ENCODE measurements around the gene OMA1.

The OMA1 gene

GRCh38 chr1:58572690-58573089 lies 26.2 kb upstream of the OMA1 start:
- no peak overlapping the region for H3K4me3 ChIP-seq (ENCODE audit: low read depth, low read length)
- TF ChIP-seq CTCF (IDR thresholded peaks at IDR 0.05) = no peak
- H3K79me2 ChIP-seq = no peaks in the 10 kb centered on the region
- H3K9me3 ChIP-seq (ENCODE audit: control insufficient read depth, low read length) = no peaks in the 10 kb centered on the region
- no peaks in the 10 kb centered on the region for H3K27me3 ChIP-seq (ENCODE audit: control insufficient read depth, insufficient read depth, low read length)
- no peaks in the 10 kb centered on the region for H3K36me3 ChIP-seq (ENCODE audit: control insufficient read depth, insufficient read depth, low read length)
- H3K9ac ChIP-seq = no peak overlapping the region
- no peaks in the 10 kb centered on the region for H3K4me1 ChIP-seq
- H2AFZ ChIP-seq = no peak overlapping the region
- H3K4me2 ChIP-seq (ENCODE audit: low read length) = no peak overlapping the region
- no peak overlapping the region for H3K27ac ChIP-seq

DNA sequence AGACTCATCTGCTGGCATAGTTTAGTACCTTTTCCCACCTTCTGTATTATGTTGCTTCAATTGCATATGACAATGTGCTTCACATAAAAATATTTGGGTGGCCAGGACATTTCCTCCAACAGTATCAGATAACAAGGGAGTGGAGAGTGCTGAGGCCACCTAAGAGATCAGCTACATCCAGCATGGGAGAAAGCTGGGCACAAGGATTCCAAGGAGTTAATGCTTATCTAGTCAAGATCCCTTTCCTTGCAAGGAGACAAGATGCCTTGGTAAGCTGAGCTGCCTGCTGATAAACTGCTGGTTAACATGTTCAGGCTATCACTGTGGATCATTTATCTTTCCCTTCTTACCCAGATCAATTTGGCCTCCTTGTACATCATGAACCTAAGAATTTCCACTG lies 25.1 kb upstream of the OMA1 start:
- no peaks in the 10 kb centered on the region for H3K9me3 ChIP-seq (ENCODE audit: control insufficient read depth, low read length)
- H3K27ac ChIP-seq = no peak overlapping the region
- H2AFZ ChIP-seq = no peak overlapping the region
- H3K4me2 ChIP-seq (ENCODE audit: low read length) = no peak overlapping the region
- H3K36me3 ChIP-seq (ENCODE audit: control insufficient read depth, insufficient read depth, low read length) = no peaks in the 10 kb centered on the region
- no peaks in the 10 kb centered on the region for H3K79me2 ChIP-seq
- H3K27me3 ChIP-seq (ENCODE audit: control insufficient read depth, insufficient read depth, low read length) = no peaks in the 10 kb centered on the region
- no peaks in the 10 kb centered on the region for H3K4me1 ChIP-seq
- no peak for TF ChIP-seq CTCF (IDR thresholded peaks at IDR 0.05)
- H3K4me3 ChIP-seq (ENCODE audit: low read depth, low read length) = no peak overlapping the region
- no peak overlapping the region for H3K9ac ChIP-seq

- Histone ChIP-seq H3K4me2 (ENCODE audit: low read length) (no peak overlapping the region), H2AFZ (no peak overlapping the region), H3K9me3 (ENCODE audit: control insufficient read depth, low read length) (no peaks in the 10 kb centered on the region), H3K27ac (no peak overlapping the region), H3K9ac (no peak overlapping the region), H3K27me3 (ENCODE audit: control insufficient read depth, insufficient read depth, low read length) (no peaks in the 10 kb centered on the region), H3K79me2 (no peaks in the 10 kb centered on the region), H3K4me1 (no peaks in the 10 kb centered on the region), H3K4me3 (ENCODE audit: low read depth, low read length) (no peak overlapping the region), H3K36me3 (ENCODE audit: control insufficient read depth, insufficient read depth, low read length) (no peaks in the 10 kb centered on the region)
- no peak for TF ChIP-seq CTCF (IDR thresholded peaks at IDR 0.05)
Observed at GRCh38 chr1:58570817-58571216, 24.3 kb upstream of the OMA1 start.

DNA sequence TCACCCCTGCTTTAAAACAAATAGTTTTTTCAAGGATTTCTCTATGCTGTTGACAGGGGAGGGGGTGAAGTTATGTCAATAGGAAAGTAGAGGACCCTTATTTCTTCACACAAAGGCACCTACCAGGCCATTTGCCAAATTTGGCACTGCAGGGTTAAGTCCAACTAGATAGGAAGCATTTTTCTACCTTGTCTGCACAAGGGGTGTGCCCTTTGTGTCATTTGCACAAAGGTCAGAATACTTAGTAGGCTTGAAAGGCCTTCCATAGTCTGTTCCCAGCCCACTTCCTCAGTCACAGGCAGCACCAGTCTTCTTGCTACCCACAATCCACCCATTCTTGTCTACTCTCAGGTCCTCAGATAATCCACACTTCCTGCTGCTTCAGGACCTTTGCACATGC lies 23.6 kb upstream of the OMA1 start:
- H3K4me1 ChIP-seq = no peaks in the 10 kb centered on the region
- H3K9me3 ChIP-seq (ENCODE audit: control insufficient read depth, low read length) = no peaks in the 10 kb centered on the region
- no peak overlapping the region for H3K4me3 ChIP-seq (ENCODE audit: low read depth, low read length)
- H3K27ac ChIP-seq = no peak overlapping the region
- TF ChIP-seq CTCF (IDR thresholded peaks at IDR 0.05) = no peak
- H3K4me2 ChIP-seq (ENCODE audit: low read length) = no peak overlapping the region
- no peaks in the 10 kb centered on the region for H3K27me3 ChIP-seq (ENCODE audit: control insufficient read depth, insufficient read depth, low read length)
- no peak overlapping the region for H2AFZ ChIP-seq
- no peak overlapping the region for H3K9ac ChIP-seq
- H3K79me2 ChIP-seq = no peaks in the 10 kb centered on the region
- no peaks in the 10 kb centered on the region for H3K36me3 ChIP-seq (ENCODE audit: control insufficient read depth, insufficient read depth, low read length)

GRCh38 chr1:58568911-58569310 lies 22.4 kb upstream of the OMA1 start:
- no peaks in the 10 kb centered on the region for H3K9me3 ChIP-seq (ENCODE audit: control insufficient read depth, low read length)
- no peak for TF ChIP-seq CTCF (IDR thresholded peaks at IDR 0.05)
- no peaks in the 10 kb centered on the region for H3K27me3 ChIP-seq (ENCODE audit: control insufficient read depth, insufficient read depth, low read length)
- H3K4me3 ChIP-seq (ENCODE audit: low read depth, low read length) = no peak overlapping the region
- no peaks in the 10 kb centered on the region for H3K4me1 ChIP-seq
- no peak overlapping the region for H3K27ac ChIP-seq
- no peaks in the 10 kb centered on the region for H3K79me2 ChIP-seq
- H3K9ac ChIP-seq = no peak overlapping the region
- no peaks in the 10 kb centered on the region for H3K36me3 ChIP-seq (ENCODE audit: control insufficient read depth, insufficient read depth, low read length)
- no peak overlapping the region for H2AFZ ChIP-seq
- H3K4me2 ChIP-seq (ENCODE audit: low read length) = no peak overlapping the region

Data from parathyroid adenoma (tissue), 2 donors.